Endodermal cell (in vitro differentiated cells): Measurements from ENCODE around the gene NEDD8. TPM values are rescaled to one million over a fixed set of nuclear protein-coding genes. Genes with fewer than 3 reads are reported as not detected.

Source experiments
- DNase-seq: peaks from one replicate; pipeline ENCODE4 v3.0.0-alpha.2; 2017
- H3K27ac ChIP-seq: 2 replicates; pipeline ENCODE4 v1.5.1; 2013; ENCODE audit warnings: mild to moderate bottlenecking, low read depth, low read length, moderate library complexity
- H3K27me3 ChIP-seq: 2 replicates; pipeline ENCODE4 v1.6.1; 2013; ENCODE audit warnings: mild to moderate bottlenecking, low read length, moderate library complexity; ENCODE audit not compliant: insufficient read depth, control insufficient read depth, poor library complexity, severe bottlenecking
- H3K36me3 ChIP-seq: 2 replicates; pipeline ENCODE4 v1.7.0; 2013; ENCODE audit warnings: mild to moderate bottlenecking, low read length, moderate library complexity; ENCODE audit not compliant: control insufficient read depth, insufficient read depth
- H3K4me1 ChIP-seq: one replicate; pipeline ENCODE4 v1.7.0; 2013; ENCODE audit warnings: low read length; ENCODE audit not compliant: control insufficient read depth, insufficient read depth
- H3K4me3 ChIP-seq: 2 replicates; pipeline ENCODE4 v1.5.1; 2013; ENCODE audit warnings: mild to moderate bottlenecking, low read length, moderate library complexity
- H3K9ac ChIP-seq: 2 replicates; pipeline ENCODE4 v1.6.1; 2013; ENCODE audit warnings: mild to moderate bottlenecking, low read length, moderate library complexity; ENCODE audit not compliant: poor library complexity, severe bottlenecking; ENCODE audit errors: extremely low read depth
- H3K9me3 ChIP-seq: 2 replicates; pipeline ENCODE4 v1.6.1; 2013; ENCODE audit warnings: mild to moderate bottlenecking, low read length, moderate library complexity; ENCODE audit not compliant: control insufficient read depth
- H3K27ac Mint-ChIP-seq: 2 replicates; pipeline ENCODE4 v1.8.0; 2020; ENCODE audit warnings: mixed read lengths
- H3K27me3 Mint-ChIP-seq: 2 replicates; pipeline ENCODE4 v1.8.0; 2021; ENCODE audit warnings: mild to moderate bottlenecking, mixed read lengths; ENCODE audit not compliant: insufficient read depth
- H3K36me3 Mint-ChIP-seq: 2 replicates; pipeline ENCODE4 v1.8.0; 2020; ENCODE audit warnings: low read depth, mixed read lengths
- H3K4me1 Mint-ChIP-seq: 2 replicates; pipeline ENCODE4 v1.8.0; 2020; ENCODE audit warnings: mixed read lengths
- H3K4me3 Mint-ChIP-seq: 2 replicates; pipeline ENCODE4 v1.8.0; 2020; ENCODE audit warnings: mild to moderate bottlenecking, moderate library complexity, mixed read lengths
- H3K9me3 Mint-ChIP-seq: 2 replicates; pipeline ENCODE4 v1.8.0; 2020; ENCODE audit warnings: mild to moderate bottlenecking, mixed read lengths
- CTCF ChIP-seq: fragments of 200-600 bp; sonication (generic); conservative IDR thresholded peaks from 2 replicates; pipeline ENCODE4 v1.5.0; 2021; ENCODE audit warnings: antibody characterized with exemption, mild to moderate bottlenecking
- WGBS, 2 experiments: methylation state at CpG; one replicate each; pipeline versions ENCODE4 v1.1.5 to v1.1.7; 2013; ENCODE audit warnings: missing lambda C conversion rate in 2 of 2, mixed read lengths in 1 of 2; ENCODE audit not compliant: insufficient coverage in 1 of 2, insufficient read length in 1 of 2; 5-methylcytosine and 5-hydroxymethylcytosine counted together
- total RNA-seq, 2 donors: library from RNA; stranded (reverse); fragmentation: NEBNext Ultra II Directional in 1 of 2; extraction: Animal tissue kit (Norgen Biotek cat#: 25700) in 1 of 2; gene quantifications; 2 replicates in 1 of 2; 3 replicates in 1 of 2; pipeline ENCODE4 v1.2.1, GENCODE V29; 2021

NEDD8 gene
- total RNA-seq, 2 donors from 2014 or later = 210 to 267 TPM

- TF ChIP-seq CTCF = no peak
- H3K27me3 Mint-ChIP-seq = no peaks in the 10 kb centered on the region
- no peaks in the 10 kb centered on the region for H3K27me3 ChIP-seq
- H3K4me1 ChIP-seq = no peaks in the 10 kb centered on the region
- H3K9ac ChIP-seq = no peak overlapping the region
- no peaks in the 10 kb centered on the region for H3K9me3 ChIP-seq
- H3K36me3 ChIP-seq = peaks cover 66% of the 10 kb centered on the region
- peaks cover 6% of the 10 kb centered on the region for H3K4me1 Mint-ChIP-seq
- 94 to 100% methylated on average over 3 to 7 of the region's 7 CpGs for WGBS, 2 experiments
- H3K27ac ChIP-seq = no peak overlapping the region
- H3K27ac Mint-ChIP-seq = no peak overlapping the region
- H3K4me3 Mint-ChIP-seq = no peak overlapping the region
- H3K4me3 ChIP-seq = no peak overlapping the region
- peaks cover 45% of the 10 kb centered on the region for H3K36me3 Mint-ChIP-seq
- no peaks in the 10 kb centered on the region for H3K9me3 Mint-ChIP-seq
- no peak for DNase-seq
Measured at GRCh38 chr14:24185026-24185425, 47.1 kb downstream of the NEDD8 start.

GRCh38 chr14:24184104-24184970 is 47.8 kb downstream of the NEDD8 start:
- Mint-ChIP-seq H3K36me3 (peaks cover 50% of the 10 kb centered on the region), H3K9me3 (no peaks in the 10 kb centered on the region), H3K4me3 (no peak overlapping the region), H3K27me3 (no peaks in the 10 kb centered on the region), H3K27ac (no peak overlapping the region), H3K4me1 (peaks cover 6% of the 10 kb centered on the region)
- Histone ChIP-seq H3K9me3 (no peaks in the 10 kb centered on the region), H3K36me3 (peaks cover 67% of the 10 kb centered on the region), H3K4me3 (no peak overlapping the region), H3K9ac (no peak overlapping the region), H3K4me1 (no peaks in the 10 kb centered on the region), H3K27me3 (no peaks in the 10 kb centered on the region), H3K27ac (no peak overlapping the region)
- 94% methylated on average over 11 to 19 of the region's 19 CpGs for WGBS, 2 experiments
- TF ChIP-seq CTCF = no peak
- DNase-seq = no peak

- WGBS, 2 experiments = 94 to 100% methylated on average over 8 to 15 of the region's 15 CpGs
- Histone ChIP-seq H3K4me1 (no peaks in the 10 kb centered on the region), H3K27me3 (no peaks in the 10 kb centered on the region), H3K4me3 (no peak overlapping the region), H3K9ac (no peak overlapping the region), H3K36me3 (peaks cover 74% of the 10 kb centered on the region), H3K27ac (no peak overlapping the region), H3K9me3 (no peaks in the 10 kb centered on the region)
- no peak overlapping the region for H3K4me3 Mint-ChIP-seq
- DNase-seq = no peak
- H3K36me3 Mint-ChIP-seq = peaks cover 61% of the 10 kb centered on the region
- H3K27me3 Mint-ChIP-seq = no peaks in the 10 kb centered on the region
- no peak for TF ChIP-seq CTCF
- H3K9me3 Mint-ChIP-seq = no peaks in the 10 kb centered on the region
- H3K27ac Mint-ChIP-seq = no peak overlapping the region
- peaks cover 5% of the 10 kb centered on the region for H3K4me1 Mint-ChIP-seq
Measured at GRCh38 chr14:24183014-24183481, 49.1 kb downstream of the NEDD8 start.
